HepG2 (cell line): Measurements from ENCODE around the gene SOX13.

Experiments used
- ETV5 ChIP-seq: IDR thresholded peaks from 2 replicates; pipeline ENCODE4 v1.6.1; 2018; ENCODE audit warnings: missing biosample characterization, missing genetic modification reagents, inconsistent platforms, borderline replicate concordance
- POLR2A ChIP-seq, 2 experiments: IDR thresholded peaks; 2 replicates each; pipeline ENCODE4 v1.6.1; 2011; ENCODE audit warnings: low read depth in 2 of 2, low read length in 2 of 2, mild to moderate bottlenecking in 1 of 2, moderate library complexity in 1 of 2; ENCODE audit not compliant: insufficient read depth in 1 of 2
- ZNF777 ChIP-seq: sonication (generic); formaldehyde crosslinking; IDR thresholded peaks from 2 replicates; pipeline ENCODE4 v1.4.0; 2020; ENCODE audit warnings: missing genetic modification reagents

GRCh38 chr1:204072931-204073836 is at the start of gene SOX13:
- TF ChIP-seq POLR2A (IDR thresholded peaks at IDR 0.05; ENCODE audit: insufficient read depth in 1 of 2, low read depth in 2 of 2, low read length in 2 of 2) (peak in 1 of 2 experiments; percentile 85; a peak in 2 of 4 replicates), ETV5 (CRISPR knock-in tag) (peak; percentile 50; the same call in 1 of the 2 replicates), ZNF777 (CRISPR knock-in tag) (peak; percentile 87)
